EL (cell line): ENCODE measurements around the gene NLRP7.
"Not testable (repeated sequence)": the region's sequence is repeated elsewhere in the genome, so short reads cannot be mapped to it uniquely, and the experiment has no call there.

Experiments
- DNase-seq: peaks from one replicate; pipeline ENCODE4 v3.0.0-alpha.2; 2016

The NLRP7 gene

DNA sequence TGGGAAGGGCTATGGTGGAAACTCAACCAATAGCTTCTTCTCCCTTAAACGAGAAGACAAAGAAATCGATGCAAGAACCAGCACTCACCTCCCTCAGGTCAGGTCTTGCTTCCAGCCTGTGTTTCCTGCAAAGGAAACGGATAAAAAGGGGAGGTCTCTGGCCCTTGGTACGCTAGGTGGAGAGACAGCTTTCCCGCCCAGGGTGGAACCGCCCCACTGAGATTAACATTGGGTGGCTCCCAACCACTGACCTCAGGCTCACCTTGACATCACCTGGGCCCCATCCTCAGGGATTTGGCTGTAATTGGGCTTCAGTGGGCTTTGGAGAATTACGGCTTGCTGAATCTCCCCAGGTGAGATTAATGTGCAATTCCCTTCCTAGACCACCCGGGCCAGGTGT, at the start of gene NLRP7:
Gene NLRP7 (minus strand): TSS at position 150 of the 400 bp plus-strand sequence.
- DNase-seq: no peak

DNA sequence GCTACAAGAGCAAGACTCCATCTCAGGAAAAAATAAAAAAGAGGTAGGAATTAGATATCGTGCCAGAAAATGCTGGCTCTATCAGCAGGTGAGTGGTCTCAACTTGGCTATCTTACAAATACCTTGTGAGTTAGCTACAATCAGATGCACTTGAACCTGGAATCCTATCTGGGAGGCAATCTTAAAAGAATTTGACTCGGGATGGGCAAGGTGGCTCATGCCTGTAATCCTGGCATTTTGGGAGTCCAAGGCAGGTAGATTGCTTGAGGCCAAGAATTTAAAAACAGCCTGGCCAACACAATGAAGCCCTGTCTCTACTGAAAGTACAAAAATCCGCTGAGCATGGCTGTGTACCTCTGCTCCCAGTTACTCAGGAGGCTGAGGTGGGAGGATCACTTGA, 48.2 kb upstream of the NLRP7 start:
- no peak for DNase-seq

DNA sequence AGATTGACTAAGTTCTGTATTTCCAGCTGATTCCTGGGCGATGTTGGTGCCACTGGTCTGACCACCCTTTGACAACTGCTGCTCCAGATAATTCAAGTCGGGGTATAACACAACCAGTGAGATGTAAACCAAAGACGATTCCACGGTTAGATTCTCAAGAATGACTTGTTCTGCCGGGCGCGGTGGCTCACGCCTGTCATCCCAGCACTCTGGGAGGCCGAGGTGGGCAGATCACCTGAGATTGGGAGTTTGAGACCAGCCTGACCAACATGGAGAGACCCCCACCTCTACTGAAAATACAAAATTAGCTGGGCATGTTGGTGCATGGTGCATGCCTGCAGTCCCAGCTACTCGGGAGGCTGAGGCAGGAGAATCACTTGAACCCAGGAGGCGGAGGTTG, 42.2 kb upstream of the NLRP7 start:
- not testable (repeated sequence) for DNase-seq

DNA sequence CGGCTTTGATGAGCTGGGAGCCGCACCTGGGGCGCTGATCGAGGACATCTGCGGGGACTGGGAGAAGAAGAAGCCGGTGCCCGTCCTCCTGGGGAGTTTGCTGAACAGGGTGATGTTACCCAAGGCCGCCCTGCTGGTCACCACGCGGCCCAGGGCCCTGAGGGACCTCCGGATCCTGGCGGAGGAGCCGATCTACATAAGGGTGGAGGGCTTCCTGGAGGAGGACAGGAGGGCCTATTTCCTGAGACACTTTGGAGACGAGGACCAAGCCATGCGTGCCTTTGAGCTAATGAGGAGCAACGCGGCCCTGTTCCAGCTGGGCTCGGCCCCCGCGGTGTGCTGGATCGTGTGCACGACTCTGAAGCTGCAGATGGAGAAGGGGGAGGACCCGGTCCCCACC, 35.2 kb upstream of the NLRP7 start:
- not testable (repeated sequence) for DNase-seq

DNA sequence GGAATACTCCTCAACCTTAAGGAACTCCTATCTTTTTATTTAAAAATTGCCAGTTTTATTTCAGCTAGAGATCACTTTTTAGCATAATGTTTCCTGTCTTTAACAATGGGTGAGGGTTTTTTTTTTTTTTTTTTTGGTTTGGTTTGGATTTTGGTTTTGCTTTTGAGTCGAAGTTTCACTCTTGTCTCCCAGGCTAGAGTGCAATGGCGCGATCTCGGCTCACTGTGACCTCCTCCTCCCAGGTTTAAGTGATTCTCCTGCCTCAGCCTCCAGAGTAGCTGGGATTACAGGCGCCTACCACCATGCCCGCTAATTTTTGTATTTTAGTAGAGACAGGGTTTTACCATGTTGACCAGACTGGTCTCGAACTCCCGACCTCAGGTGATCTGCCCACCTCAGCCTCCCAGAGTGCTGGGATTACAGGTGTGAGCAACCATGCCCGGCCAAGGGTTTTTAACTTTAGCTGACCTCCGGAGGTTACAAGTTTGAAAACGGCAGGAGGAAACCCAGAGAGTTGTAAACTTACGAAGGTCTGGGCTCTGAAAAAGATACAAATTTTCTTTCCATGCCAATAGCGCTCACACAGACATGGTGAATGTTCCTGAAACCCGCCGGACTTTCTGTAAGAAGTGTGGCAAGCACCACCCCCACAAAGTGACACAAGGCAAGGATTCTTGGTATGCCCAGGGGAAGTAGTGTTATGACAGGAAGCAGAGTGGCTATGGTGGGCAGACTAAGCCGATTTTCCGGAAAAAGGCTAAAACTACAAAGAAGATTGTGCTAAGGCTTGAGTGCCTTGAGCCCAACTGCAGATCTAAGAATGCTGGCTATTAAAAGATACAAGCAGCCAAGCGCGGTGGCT, 26.1 kb upstream of the NLRP7 start:
- DNase-seq: not testable (repeated sequence)

DNA sequence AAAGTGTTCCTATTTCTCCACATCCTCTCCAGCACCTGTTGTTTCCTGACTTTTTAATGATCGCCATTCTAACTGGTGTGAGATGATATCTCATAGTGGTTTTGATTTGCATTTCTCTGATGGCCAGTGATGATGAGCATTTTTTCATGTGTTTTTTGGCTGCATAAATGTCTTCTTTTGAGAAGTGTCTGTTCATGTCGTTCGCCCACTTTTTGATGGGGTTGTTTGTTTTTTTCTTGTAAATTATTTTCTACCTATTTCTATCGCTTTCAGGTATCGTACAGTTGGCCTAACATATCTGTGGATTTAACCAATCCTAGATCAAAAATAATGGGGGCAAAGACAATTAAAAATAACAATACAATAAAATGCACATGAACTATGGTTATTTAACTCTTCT, 24.1 kb upstream of the NLRP7 start:
- DNase-seq: not testable (repeated sequence)

DNA sequence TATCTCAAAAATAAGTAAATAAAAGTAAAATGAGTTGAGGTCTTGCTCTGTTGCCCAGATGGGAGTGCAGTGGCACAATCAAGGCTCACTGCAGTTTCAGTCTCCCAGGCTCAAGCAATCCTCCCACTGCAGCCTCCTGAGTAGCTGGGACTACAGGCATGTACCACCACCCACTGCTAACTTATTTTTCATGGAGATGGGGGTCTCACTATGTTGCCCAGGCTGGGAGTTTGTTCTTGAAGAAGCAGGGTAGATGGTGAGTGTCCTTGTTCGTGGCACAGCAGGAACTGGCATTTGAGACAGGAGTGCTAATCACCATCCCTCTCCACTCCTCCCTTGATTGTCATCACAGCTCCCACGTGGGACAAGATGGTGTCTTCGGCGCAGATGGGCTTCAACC, 22.3 kb upstream of the NLRP7 start:
- DNase-seq: no peak

DNA sequence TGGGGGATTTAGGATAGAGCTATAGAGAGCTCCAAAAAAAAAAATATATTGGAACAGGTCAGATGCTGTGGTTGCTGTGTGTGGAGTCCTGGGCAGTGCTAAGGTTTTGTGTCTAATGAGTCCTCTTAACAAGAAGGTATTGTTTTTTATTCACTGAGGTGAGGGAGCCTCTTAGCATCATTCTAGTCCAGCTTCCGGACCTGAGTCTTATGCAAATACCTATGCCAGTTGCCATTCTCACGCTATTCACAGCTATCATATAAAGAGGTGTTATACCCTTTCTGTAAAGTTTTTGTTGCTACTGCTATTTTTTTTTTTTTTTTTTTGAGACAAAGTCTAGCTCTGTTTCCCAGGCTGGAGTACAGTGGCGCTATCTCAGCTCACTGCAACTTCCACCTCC, 20.3 kb upstream of the NLRP7 start:
- DNase-seq: no peak

DNA sequence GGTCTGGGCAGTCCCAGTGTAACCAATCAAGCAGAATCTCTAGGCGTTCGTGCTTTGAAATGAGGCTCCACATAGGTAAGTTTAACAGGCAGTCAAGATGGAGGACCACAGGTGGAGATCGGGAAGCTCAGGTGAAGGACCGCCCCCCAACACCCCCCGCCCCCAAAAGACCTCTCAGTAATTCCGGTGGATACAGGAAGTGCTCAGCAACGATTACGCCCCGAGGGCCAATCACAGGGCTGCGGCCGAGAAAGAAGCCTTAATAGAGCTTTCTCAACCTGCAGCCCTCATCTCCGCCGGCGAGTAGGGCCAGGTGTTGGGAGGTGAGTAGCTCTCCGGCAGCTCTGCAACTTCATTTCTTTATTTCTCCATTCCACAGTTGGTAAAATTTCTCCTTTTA, 17.7 kb upstream of the NLRP7 start:
- not testable (repeated sequence) for DNase-seq

DNA sequence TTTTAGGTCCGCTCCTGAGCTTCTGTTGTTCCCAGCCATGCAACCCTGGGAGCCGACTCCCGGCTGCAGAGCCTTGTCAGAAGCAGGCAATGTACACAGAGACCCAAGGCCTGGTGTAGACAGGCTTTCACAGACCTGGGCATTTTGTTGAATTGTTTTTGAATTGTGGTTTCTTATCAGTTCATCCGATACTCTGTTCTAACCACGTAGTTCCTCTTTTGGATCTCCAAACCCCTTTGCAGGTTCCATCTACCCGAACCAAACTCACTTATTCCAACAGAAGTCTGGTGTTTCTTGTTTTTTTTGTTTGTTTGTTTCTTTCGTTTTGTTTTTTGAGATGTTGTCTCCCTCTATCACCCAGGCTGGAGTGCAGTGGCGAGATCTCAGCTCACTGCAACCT, 12.5 kb upstream of the NLRP7 start:
- no peak for DNase-seq

DNA sequence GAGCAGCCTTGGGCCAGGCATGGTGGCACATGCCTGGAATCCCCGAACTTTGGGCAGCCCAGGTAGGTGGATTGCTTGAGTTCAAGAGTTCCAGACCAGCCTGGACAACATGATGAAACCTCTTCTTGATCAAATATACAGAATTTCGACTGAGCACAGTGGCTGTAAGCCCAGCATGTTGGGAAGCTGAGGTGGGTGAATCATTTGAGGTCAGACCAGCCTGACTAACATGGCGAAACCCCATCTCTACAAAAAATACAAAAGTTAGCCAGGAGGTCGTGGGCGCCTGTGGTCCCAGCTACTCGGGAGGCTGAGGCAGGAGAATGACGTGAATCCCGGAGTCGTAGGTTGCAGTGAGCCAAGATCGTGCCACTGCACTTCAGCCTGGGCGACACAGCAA, 8.0 kb upstream of the NLRP7 start:
- no peak for DNase-seq

DNA sequence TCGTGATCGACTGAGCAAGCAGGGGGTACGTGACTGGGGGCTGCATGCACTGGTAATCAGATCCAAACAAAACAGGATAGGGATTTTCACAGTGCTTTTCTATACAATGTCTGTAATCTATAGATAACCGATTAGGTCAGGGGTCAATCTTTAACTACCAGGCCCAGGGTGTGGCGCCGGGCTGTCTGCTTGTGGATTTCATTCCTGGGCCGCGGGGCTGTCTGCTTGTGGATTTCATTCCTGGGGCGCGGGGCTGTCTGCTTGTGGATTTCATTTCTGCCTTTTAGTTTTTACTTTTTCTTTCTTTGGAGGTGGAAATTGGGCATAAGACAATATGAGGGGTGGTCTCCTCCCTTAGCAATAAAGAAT, 6.0 kb upstream of the NLRP7 start:
- not testable (repeated sequence) for DNase-seq

DNA sequence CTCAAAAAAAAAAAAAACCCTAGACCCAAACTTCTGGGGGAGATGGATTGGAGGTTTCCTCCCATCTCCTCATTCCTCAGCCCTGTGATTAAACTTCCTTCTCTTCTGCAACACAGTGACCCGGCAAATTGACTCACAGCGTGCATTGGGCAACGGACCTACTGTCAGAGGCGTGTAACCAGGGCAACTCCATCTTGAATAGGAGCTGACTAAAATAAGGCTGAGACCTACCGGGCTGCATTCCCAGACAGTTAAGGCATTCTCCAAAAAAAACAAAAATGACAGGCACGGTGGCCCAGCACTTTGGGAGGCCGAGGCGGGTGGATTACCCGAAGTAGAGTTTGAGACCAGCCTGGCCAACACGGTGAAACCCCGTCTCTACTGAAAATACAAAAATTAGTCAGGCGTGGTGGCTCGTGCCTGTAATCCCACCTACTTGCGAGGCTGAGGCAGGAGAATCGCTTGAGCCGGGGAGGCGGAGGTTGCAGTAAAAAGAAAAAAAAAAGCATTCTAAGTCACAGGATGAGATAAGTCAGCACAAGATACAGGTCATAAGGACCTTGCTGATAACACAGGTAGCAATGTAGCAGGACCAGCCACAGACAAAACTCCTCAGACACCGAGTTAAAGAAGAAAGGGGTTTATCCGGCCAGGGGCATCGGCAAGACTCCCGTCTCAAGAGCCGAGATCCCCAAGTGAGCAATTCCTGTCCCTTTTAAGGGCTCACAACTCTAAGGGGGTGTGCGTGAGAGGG, 5.4 kb upstream of the NLRP7 start:
- DNase-seq: no peak

DNA sequence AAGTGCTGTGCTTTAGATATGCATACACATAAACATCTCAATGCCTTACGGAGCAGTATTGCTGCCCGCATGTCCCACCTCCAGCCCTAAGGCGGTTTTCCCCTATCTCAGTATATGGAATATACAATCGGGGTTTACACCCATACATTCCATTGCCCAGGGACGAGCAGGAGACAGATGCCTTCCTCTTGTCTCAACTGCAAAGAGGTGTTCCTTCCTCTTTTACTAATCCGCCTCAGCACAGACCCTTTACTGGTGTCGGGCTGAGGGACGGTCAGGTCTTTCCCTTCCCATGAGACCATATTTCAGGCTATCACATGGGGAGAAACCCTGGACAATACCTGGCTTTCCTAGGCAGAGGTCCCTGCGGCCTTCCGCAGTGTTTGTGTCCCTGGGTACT, 3.2 kb upstream of the NLRP7 start:
- DNase-seq: not testable (repeated sequence)

DNA sequence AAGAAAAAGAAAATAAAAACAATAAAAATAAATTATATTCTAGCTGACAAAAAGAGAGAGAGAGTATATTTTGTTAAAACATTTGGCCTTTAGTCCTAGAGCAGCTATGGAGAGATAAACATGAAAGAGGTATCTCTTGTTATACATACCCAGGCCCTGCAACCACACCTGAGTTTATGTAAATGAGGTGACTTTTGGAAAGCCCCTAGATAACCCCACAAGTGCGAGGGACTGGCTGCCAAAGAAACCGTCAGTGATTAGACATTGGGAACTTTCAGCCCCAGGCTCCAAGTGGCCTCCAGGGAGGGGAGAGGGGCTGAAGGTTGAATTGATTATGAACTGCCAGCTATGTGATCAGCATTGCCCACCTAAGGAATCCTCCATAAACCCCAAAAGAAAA, 2.1 kb upstream of the NLRP7 start:
- DNase-seq: no peak

DNA sequence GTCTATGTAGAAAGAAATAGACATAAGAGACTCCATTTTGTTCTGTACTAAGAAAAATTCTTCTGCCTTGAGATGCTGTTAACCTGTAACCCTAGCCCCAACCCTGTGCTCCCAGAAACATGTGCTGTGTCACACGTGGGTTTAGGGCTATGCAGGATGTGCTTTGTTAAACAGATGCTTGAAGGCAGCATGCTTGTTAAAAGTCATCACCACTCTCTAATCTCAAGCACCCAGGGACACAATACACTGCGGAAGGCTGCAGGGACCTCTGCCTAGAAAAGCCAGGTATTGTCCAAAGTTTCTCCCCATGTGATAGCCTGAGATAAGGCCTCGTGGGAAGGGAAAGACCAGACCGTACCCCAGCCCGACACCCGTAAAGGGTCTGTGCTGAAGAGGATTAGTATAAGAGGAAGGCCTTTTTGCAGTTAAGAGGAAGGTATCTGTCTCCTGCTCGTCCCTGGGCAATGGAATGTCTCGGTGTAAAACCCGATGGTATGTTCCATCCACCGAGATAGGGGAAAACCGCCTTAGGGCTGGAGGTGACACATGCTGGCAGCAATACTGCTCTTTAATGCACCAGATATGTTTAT, 3.5 kb downstream of the NLRP7 start:
- not testable (repeated sequence) for DNase-seq

DNA sequence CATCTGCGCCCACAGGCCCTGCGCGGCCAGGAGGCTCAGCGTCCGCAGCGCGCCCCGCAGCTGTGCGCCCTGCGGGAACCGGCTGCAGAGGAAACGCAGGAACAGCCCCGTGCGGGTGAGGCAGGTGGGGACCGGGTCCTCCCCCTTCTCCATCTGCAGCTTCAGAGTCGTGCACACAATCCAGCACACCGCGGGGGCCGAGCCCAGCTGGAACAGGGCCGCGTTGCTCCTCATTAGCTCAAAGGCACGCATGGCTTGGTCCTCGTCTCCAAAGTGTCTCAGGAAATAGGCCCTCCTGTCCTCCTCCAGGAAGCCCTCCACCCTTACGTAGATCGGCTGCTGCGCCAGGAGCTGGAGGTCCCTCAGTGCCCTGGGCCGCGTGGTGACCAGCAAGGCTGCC, 7.8 kb downstream of the NLRP7 start:
- DNase-seq: not testable (repeated sequence)

DNA sequence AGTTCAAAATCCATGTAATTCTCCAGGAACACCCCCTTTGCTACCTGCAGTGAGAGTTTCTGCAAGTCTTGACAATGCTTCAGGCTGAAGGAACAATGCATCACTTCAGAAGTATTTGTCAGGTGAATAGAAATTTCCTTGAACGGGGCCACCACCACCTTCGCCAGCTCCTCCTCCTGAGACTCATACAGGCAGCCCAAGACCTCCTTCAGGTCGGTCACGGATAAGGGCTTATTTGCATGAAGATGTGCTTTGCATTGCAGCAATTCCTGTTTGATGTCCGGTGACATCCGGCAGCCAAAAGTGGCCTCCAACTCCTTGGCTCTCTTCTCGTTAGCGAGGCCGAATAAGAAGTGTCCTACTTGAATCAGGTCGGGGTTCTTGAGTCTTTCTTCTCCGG, 8.4 kb downstream of the NLRP7 start:
- no peak for DNase-seq

DNA sequence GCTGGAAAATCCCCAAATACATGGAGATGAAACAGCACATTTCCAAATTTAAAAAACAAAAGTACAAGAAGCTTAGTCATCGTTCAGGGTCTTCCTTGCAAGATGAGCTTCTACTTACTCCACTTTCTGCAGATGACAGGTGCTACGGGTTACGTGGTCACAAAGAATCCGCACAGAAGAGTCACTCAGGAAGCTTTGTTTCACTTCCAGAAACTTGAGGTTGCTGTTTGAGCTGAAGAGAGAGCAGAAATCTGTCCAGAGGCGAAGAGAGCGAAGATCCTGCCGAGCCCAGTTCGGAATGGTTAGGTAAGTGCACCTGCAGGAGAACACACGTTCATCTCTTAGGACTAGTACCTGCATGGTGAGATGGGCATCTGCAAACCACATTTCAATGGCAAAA, 9.4 kb downstream of the NLRP7 start:
- no peak for DNase-seq

DNA sequence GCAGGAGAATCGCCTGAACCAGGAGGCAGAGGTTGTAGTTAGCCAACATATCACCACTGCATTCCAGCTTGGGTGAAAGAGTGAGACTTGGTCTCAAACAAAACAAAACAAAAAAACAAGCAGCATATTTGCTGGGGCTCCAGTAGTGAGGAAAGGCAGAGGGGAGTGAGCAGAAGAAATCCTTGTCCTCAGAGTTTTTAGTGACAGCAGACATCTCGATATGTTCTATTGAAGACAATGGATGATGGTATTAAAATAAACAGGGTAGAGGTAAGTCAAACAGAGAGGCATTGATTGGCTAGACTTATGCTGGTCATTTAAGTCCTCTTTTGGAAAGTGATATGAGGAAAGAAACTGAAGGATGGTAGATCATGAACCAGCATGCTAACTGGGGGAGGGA, 19.0 kb downstream of the NLRP7 start:
- no peak for DNase-seq

DNA sequence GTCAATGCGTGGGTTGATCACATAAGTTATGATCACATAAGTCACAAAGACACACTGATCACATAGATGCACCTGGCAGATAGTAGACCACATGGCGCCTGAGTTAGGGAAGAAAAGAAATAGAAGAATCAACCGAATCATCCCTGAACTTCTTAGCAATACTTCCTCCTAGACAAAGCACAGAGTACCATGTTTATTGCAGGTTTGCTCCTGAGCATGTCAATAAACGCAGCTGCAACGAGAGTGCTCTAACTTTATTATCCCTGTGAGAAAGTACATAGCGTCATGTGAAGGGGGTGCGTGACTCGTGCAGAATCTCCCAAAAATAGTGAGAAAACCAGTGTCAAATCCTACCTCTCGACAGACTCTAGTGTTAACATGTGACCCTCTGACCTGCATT, 24.1 kb downstream of the NLRP7 start:
- no peak for DNase-seq

DNA sequence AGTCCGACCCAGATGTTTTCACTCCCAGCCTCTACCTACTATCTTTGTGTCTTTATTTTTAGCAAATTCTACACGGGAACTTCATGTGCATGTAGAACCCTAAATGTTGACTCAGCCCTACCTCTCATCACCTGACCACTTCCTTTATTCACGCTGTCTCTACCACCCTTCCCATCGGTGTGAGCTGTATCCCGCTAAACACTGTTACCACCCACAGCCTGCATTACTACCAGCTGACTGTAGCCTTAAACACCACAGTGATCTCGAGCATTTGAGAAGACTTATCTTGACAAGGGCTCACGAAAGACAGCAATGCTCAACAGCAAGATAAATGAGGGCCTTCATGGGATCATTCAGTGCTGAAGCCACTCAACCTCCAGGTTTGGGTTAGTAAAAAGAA, 26.2 kb downstream of the NLRP7 start:
- DNase-seq: no peak

DNA sequence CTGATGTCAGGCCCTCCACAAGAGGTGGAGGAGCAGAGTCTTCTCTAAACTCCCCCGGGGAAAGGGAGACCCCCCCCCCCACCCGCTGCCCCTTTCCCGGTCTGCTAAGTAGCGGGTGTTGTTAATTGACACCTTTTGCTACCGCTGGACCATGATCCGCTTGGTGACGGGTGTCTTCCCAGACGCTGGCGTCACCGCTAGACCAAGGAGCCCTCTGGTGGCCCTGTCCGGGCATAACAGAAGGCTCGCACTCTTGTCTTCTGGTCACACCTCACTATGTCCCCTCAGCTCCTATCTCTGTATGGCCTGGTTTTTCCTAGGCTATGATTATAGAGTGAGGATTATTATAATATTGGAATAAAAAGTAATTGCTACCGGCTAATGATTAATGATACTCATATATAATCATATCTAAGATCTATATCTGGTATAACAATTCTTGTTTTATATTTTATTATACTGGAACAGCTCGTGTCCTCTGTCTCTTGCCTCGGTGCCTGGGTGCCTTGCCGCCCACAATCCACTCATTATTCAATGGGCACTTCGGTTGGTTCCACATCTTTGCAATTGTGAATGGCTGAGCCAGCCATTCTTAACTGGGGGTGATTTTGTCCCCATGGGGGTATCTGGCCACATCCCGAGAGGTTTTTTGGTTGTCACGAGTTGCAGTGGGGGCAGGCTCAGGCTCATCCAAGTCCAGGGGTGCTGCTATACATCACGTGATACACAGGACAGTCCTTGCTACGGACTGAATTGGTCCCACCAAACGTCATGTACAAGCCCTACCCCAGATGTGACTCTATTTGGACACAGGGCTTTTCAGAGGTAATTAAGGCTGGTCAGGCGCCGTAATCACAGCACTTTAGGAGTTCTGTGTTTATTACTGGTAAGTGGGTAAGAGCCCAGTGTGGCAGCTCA, 27.4 kb downstream of the NLRP7 start:
- DNase-seq: not testable (repeated sequence)
